GM23248 (cell line): ENCODE results near the gene C4orf36.

Source experiments
- EZH2 ChIP-seq: fragments of 200-600 bp; sonication (generic); IDR thresholded peaks from 2 replicates; pipeline ENCODE4 v1.6.1; 2018; ENCODE audit warnings: antibody characterized with exemption, mild to moderate bottlenecking; ENCODE audit not compliant: insufficient read depth, poor library complexity, severe bottlenecking
- EZH2phosphoT487 ChIP-seq: fragments of 200-600 bp; sonication (generic); IDR thresholded peaks from 2 replicates; pipeline ENCODE4 v1.6.1; 2018; ENCODE audit warnings: antibody characterized with exemption, moderate library complexity, mild to moderate bottlenecking, low read depth; ENCODE audit not compliant: insufficient read depth

DNA sequence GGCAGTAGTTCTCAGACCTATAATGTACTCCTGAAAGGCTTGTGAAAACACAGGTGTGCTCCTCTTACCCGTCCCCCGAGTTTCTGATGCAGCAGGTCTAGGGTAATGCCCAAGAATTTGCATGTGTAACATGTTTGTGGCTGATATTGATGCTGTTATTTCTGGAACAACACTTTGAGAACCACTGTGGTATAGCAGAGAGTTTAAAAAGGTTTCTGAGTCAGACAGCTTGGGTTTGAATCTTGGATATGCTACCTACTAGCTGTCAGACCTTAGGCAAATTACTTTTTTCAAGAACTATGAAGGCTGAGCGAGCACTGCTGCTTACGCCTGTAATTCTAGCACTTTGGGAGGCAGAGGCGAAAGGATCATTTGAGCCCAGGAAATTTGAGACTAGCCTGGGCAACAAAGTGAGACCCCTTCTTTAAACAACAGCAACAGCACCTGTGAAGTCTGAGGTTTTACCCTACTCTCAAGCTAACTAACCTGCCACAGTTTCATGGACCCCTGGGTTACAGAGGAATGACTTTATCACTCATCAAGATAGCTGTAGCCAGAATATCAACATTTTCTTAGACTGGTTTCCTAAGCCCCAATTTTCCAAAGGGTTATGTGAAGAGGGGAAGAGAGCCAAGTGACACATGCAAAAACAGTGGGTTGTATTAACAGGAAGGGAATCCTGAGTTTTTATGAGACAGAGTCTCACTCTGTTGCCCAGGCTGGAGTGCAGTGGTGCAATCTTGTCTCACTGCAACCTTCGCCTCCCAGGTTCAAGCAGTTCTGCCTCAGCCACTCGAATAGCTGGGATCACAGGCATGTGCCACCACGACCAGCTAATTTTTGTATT is 47.7 kb upstream of the C4orf36 start:
- TF ChIP-seq EZH2 (no peak), EZH2phosphoT487 (no peak)
